Upper lobe of left lung (tissue), 6 donors: ENCODE data around the gene PCNX2. TPM values are rescaled to one million over a fixed set of nuclear protein-coding genes. Genes with fewer than 3 reads are reported as not detected.

Experiments used
- ATAC-seq, 2 donors: fragments of 200-7000 bp; cut with Tn5 transposase; one replicate each; pipeline ENCODE4 v1.9.1; 2022; ENCODE audit warnings: mild to moderate bottlenecking in 2 of 2, moderate library complexity in 2 of 2; ENCODE audit not compliant: low FRiP score in 2 of 2
- DNase-seq, 2 donors: peaks; one replicate each; pipeline ENCODE4 v3.0.0-alpha.2; 2019 to 2020
- H3K27ac ChIP-seq, 4 donors: fragments of 200-600 bp; sonication (generic); one replicate each; pipeline ENCODE4 v1.5.1; 2016 to 2019
- H3K27me3 ChIP-seq, 4 donors: fragments of 200-600 bp; sonication (generic); one replicate each; pipeline ENCODE4 v1.5.1; 2017 to 2019
- H3K36me3 ChIP-seq, 4 donors: fragments of 200-600 bp; sonication (generic); one replicate each; pipeline ENCODE4 v1.5.1; 2016 to 2019
- H3K4me1 ChIP-seq, 4 donors: fragments of 200-600 bp; sonication (generic); one replicate each; pipeline ENCODE4 v1.5.1; 2018 to 2019
- H3K4me3 ChIP-seq, 4 donors: fragments of 200-600 bp; sonication (generic); one replicate each; pipeline ENCODE4 v1.5.1; 2017 to 2019; ENCODE audit warnings: mild to moderate bottlenecking in 2 of 4, moderate library complexity in 1 of 4
- H3K9me3 ChIP-seq, 4 donors: fragments of 200-600 bp; sonication (generic); one replicate each; pipeline ENCODE4 v1.5.1; 2018 to 2019
- EP300 ChIP-seq, 4 donors: sonication (generic); formaldehyde crosslinking; IDR thresholded peaks; one replicate each; pipeline ENCODE4 v1.5.1; 2017; ENCODE audit warnings: antibody characterized with exemption in 4 of 4, control low read depth in 2 of 4
- POLR2A ChIP-seq, 4 donors: fragments of 450-650 bp; IDR thresholded peaks; one replicate each; pipeline ENCODE4 v1.5.1; 2016 to 2017; ENCODE audit warnings: antibody characterized with exemption in 4 of 4, mild to moderate bottlenecking in 2 of 4
- POLR2AphosphoS5 ChIP-seq, 2 donors: sonication (generic); formaldehyde crosslinking; IDR thresholded peaks; one replicate each; pipeline ENCODE4 v1.5.1; 2017; ENCODE audit warnings: antibody characterized with exemption in 2 of 2
- WGBS, 2 donors: methylation state at CpG; one replicate each; pipeline ENCODE4 v1.1.5; 2017 to 2018; 5-methylcytosine and 5-hydroxymethylcytosine counted together
- total RNA-seq, 6 donors: library from RNA; depleted of rRNA in 4 of 6; stranded (reverse); fragments of >200 nt in 4 of 6; gene quantifications; one replicate each; pipeline versions ENCODE4 v1.1.0 to v1.2.1, GENCODE V29; 2016 to 2021
- TF ChIP-seq, protein P1 (sequence below), 6 experiments: fragments of 450-650 bp in 4 of 6; fragments of 200-600 bp in 2 of 6; sonication (generic) in 2 of 6; IDR thresholded peaks; one replicate each; pipeline ENCODE4 v1.5.1; 2016 to 2019; ENCODE audit warnings: antibody characterized with exemption in 6 of 6
- donor health status: DM: no; HTN: no; CAD: no; lungs with moderate emphysema.
- donor health status: DM: no; HTN: yes; CAD: no; lungs with severe emphysema.

Gene PCNX2
- total RNA-seq, 6 donors from 2014 or later, result 8.2 to 27.2 (median 14.5) TPM

DNA sequence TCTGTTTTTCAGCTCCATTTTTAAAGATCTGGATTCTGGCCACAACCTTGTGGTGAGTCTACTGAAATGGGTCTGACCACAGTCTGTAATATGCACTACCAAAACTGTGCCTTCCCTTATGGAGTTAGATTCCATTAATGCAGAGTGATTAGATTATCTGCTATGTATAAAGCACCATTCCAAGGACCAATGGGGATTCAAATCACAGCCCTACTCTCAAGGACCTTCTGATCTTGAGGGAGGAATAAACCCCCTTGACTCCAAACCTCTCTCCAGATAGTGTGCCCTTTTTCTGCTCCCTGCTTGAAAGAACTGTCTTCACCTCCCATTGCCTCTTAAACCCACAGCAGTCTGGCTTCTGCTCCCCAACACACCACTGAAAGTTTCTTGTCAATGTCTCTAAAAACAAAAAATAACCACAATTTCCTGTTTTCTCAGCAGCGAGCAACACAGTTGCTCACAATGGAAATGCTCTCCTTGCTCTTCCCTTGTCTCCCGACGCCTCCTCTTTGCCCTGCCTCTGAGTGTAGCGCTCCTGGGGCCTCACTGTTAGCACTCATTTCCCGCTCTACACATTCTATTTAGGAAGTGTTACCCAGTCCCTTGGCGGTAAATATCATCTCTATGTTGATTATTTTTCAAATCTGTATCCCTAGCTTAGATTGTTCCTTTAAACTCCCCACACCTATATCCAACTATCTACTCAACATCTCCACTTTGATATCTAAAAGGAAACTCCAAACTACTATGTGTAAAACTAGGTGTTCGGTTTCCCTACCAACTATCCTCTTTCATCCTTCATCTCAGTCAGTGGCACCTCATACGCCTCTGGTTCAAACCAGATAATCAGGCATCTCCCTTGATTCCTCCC, 13.6 kb downstream of the PCNX2 start:
- H3K4me3 ChIP-seq, result no peak overlapping the region
- no peak for DNase-seq
- WGBS, 2 donors, result 61% methylated on average over 8 of the region's 8 CpGs
- TF ChIP-seq, protein P1, sequence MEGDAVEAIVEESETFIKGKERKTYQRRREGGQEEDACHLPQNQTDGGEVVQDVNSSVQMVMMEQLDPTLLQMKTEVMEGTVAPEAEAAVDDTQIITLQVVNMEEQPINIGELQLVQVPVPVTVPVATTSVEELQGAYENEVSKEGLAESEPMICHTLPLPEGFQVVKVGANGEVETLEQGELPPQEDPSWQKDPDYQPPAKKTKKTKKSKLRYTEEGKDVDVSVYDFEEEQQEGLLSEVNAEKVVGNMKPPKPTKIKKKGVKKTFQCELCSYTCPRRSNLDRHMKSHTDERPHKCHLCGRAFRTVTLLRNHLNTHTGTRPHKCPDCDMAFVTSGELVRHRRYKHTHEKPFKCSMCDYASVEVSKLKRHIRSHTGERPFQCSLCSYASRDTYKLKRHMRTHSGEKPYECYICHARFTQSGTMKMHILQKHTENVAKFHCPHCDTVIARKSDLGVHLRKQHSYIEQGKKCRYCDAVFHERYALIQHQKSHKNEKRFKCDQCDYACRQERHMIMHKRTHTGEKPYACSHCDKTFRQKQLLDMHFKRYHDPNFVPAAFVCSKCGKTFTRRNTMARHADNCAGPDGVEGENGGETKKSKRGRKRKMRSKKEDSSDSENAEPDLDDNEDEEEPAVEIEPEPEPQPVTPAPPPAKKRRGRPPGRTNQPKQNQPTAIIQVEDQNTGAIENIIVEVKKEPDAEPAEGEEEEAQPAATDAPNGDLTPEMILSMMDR (IDR thresholded peaks at IDR 0.05), result no peak
- TF ChIP-seq POLR2AphosphoS5 (IDR thresholded peaks at IDR 0.05), result no peak
- no peak for TF ChIP-seq EP300 (IDR thresholded peaks at IDR 0.05)
- no peaks in the 10 kb centered on the region for H3K36me3 ChIP-seq
- no peak overlapping the region for H3K27ac ChIP-seq
- H3K9me3 ChIP-seq, result no peaks in the 10 kb centered on the region
- H3K27me3 ChIP-seq, result no peaks in the 10 kb centered on the region
- peak in 1 of 2 donors; percentile 41 for ATAC-seq
- H3K4me1 ChIP-seq, result no peaks in the 10 kb centered on the region

DNA sequence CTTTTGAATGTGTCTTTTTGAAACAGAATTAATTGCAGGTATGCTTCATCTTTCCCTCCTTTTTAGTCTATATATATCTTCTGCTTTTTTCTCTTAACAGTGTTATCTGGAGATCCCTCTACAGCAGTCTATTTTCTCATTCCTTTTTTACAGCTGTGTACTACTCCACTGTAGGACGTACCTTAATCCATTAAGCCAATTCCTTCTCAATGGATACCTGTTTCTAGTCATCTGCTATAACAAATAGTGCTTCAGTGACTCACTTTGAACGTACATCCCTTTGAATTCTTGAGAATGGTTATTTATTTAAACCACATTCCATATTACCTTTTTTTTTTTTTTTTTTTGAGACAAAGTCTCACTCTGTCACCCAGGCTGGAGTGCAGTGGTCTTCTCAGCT, 15.6 kb downstream of the PCNX2 start:
- H3K4me1 ChIP-seq, result no peaks in the 10 kb centered on the region
- no peak overlapping the region for H3K4me3 ChIP-seq
- no peaks in the 10 kb centered on the region for H3K9me3 ChIP-seq
- DNase-seq (no peak), ATAC-seq (no peak)
- H3K36me3 ChIP-seq, result no peaks in the 10 kb centered on the region
- 87 to 90% methylated on average over 2 of the region's 2 CpGs for WGBS, 2 donors
- H3K27me3 ChIP-seq, result no peaks in the 10 kb centered on the region
- H3K27ac ChIP-seq, result no peak overlapping the region
- TF ChIP-seq POLR2AphosphoS5 (IDR thresholded peaks at IDR 0.05) (no peak), EP300 (IDR thresholded peaks at IDR 0.05) (no peak), POLR2A (IDR thresholded peaks at IDR 0.05) (no peak)
- TF ChIP-seq, protein P1 (IDR thresholded peaks at IDR 0.05), result no peak

DNA sequence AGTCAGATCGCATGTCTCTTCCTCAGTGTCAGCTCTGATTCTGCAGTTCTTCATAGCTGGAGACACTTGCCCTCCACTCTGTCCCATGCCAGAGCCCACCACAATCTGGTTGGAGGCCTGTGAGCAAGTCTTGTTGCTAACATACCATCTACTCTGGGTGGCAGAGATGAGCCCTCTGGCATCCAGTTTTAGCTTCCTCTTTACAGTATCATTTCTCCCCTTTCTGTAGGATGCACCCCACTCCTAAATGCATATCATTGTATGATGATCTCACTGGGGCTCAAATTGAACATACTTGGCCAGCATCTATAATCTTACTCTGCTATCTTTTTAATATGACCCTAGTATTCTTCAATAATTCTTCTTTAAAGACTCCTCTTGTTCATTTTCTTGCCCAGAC, 16.9 kb downstream of the PCNX2 start:
- ATAC-seq (peak in 1 of 2 donors; percentile 15), DNase-seq (no peak)
- Histone ChIP-seq H3K27ac (no peak overlapping the region), H3K36me3 (no peaks in the 10 kb centered on the region), H3K9me3 (no peaks in the 10 kb centered on the region), H3K4me3 (no peak overlapping the region), H3K4me1 (no peaks in the 10 kb centered on the region), H3K27me3 (no peaks in the 10 kb centered on the region)
- 91% methylated on average over 1 of the region's 1 CpG; no CpG with 5 or more reads in 1 of the 2 donors for WGBS, 2 donors
- no peak for TF ChIP-seq POLR2A (IDR thresholded peaks at IDR 0.05)

DNA sequence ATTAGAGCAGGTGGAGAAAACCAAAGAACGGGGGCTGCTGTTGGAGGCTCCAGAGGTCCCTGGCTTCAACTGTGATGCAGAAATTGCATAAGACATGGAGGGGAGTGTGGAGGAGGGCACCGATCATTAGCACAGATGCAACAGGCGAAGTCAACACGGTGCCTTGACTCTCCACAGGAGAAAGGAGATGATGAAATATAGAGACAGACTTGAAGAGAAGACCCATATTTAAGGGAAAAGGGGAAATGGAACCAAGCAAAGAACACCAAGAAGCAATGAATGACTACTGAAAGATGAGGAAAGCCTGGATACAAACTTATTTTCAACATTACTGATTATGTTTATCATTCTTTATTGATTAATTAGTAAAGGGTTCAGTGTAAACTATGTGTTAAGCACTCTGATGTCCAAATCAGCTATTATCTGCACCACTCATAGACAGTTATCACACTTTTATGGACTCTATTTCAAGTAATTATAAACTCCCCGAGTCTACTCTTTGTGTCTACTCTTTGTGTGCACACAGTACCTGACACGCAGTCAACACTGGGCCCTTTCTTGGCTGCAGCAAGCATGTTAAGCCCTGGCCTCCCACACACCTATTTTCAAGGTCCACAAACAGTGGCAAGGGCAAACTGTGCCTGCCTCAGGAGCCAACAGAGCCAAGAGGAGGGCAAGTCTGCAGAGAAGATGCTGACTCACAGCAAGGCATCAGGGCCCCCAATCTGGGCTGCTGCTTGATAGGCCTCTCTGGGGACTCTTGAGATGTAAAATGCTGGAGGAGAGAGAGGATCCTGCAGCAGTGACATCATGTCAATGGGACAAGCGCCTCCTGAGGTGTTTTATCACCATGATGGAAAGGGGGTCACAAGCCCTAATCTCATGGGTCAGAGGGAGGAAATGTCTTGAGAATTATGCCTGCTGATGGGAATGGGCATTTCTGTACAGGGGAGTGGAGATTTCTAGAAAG, 17.6 kb downstream of the PCNX2 start:
- H3K4me1 ChIP-seq, result no peaks in the 10 kb centered on the region
- no peaks in the 10 kb centered on the region for H3K27me3 ChIP-seq
- H3K36me3 ChIP-seq, result no peaks in the 10 kb centered on the region
- WGBS, 2 donors, result 85 to 87% methylated on average over 7 of the region's 7 CpGs
- DNase-seq (no peak), ATAC-seq (no peak)
- no peaks in the 10 kb centered on the region for H3K9me3 ChIP-seq
- TF ChIP-seq POLR2AphosphoS5 (IDR thresholded peaks at IDR 0.05), result no peak
- H3K27ac ChIP-seq, result no peak overlapping the region
- no peak overlapping the region for H3K4me3 ChIP-seq

DNA sequence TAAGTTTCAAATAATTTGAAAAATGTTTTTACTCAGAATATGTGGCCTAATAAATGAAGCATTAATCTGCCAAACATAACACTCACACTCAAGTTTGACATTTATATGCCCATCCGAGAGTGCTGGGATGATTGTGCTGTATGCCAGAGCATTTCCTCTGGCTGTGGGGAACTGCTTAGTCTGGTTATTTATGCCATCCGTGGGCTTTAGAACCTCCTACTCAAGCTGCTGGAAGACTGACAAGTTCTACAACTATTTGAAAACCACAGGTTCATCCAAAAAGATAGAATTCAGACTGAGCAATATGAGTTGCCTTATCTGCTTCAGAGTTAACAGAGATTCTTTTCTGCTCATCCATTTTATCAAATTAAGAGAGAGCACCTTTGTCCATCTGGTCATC, 25.9 kb downstream of the PCNX2 start:
- Histone ChIP-seq H3K9me3 (no peaks in the 10 kb centered on the region), H3K4me3 (no peak overlapping the region), H3K27ac (no peak overlapping the region), H3K27me3 (no peaks in the 10 kb centered on the region), H3K4me1 (no peaks in the 10 kb centered on the region), H3K36me3 (no peaks in the 10 kb centered on the region)
- WGBS, 2 donors, result 33 to 38% methylated on average over 2 of the region's 2 CpGs
- TF ChIP-seq POLR2AphosphoS5 (IDR thresholded peaks at IDR 0.05) (no peak), EP300 (IDR thresholded peaks at IDR 0.05) (no peak), POLR2A (IDR thresholded peaks at IDR 0.05) (no peak)
- TF ChIP-seq, protein P1 (IDR thresholded peaks at IDR 0.05), result no peak
- DNase-seq (no peak), ATAC-seq (no peak)
